Right lobe of liver (tissue), 6 donors: ENCODE results near the gene HTRA3. TPM values are rescaled to one million over a fixed set of nuclear protein-coding genes. Genes with fewer than 3 reads are reported as not detected.

Experiments
- ATAC-seq, 4 donors: fragments of 200-7000 bp; cut with Tn5 transposase; one replicate each; pipeline ENCODE4 v1.9.1; 2020; ENCODE audit warnings: mild to moderate bottlenecking in 4 of 4, moderate library complexity in 4 of 4
- DNase-seq, 3 donors: peaks; one replicate each; pipeline ENCODE4 v3.0.0-alpha.2; 2020
- H3K27ac ChIP-seq, 3 donors: fragments of 200-600 bp; one replicate each; pipeline ENCODE4 v1.8.0; 2022
- H3K27me3 ChIP-seq, 2 donors: fragments of 200-600 bp; one replicate each; pipeline ENCODE4 v1.8.0; 2022
- H3K36me3 ChIP-seq, 4 donors: fragments of 200-600 bp; sonication (generic) in 1 of 4; one replicate each; pipeline versions ENCODE4 v1.5.1 to v1.8.0; 2017 to 2022; ENCODE audit warnings: control low read depth in 1 of 4
- H3K4me1 ChIP-seq, 4 donors: fragments of 200-600 bp; sonication (generic) in 1 of 4; one replicate each; pipeline versions ENCODE4 v1.5.1 to v1.8.0; 2017 to 2022; ENCODE audit warnings: control low read depth in 1 of 4
- H3K4me3 ChIP-seq, 3 donors: fragments of 200-600 bp; one replicate each; pipeline ENCODE4 v1.8.0; 2022
- H3K9me3 ChIP-seq, 4 donors: fragments of 200-600 bp; sonication (generic) in 1 of 4; one replicate each; pipeline versions ENCODE4 v1.5.1 to v1.8.0; 2017 to 2022; ENCODE audit warnings: control low read depth in 1 of 4
- CTCF ChIP-seq, 4 donors: fragments of 200-600 bp in 3 of 4; fragments of 450-650 bp in 1 of 4; IDR thresholded peaks; one replicate each; pipeline versions ENCODE4 v1.5.1 to v1.8.0; 2016 to 2022; ENCODE audit warnings: antibody characterized with exemption in 4 of 4, mild to moderate bottlenecking in 2 of 4
- POLR2A ChIP-seq: fragments of 450-650 bp; IDR thresholded peaks from one replicate; pipeline ENCODE4 v1.6.1; 2017; ENCODE audit warnings: antibody characterized with exemption, mild to moderate bottlenecking
- WGBS: methylation state at CpG from one replicate; pipeline ENCODE4 v1.1.6; 2018; ENCODE audit warnings: low coverage, low lambda C conversion rate; ENCODE audit not compliant: insufficient coverage; ENCODE audit errors: missing lambda C conversion rate; 5-methylcytosine and 5-hydroxymethylcytosine counted together
- intact Hi-C, 2 donors: fragments of 100-400 bp; cut with DNase I; formaldehyde crosslinking; loops; one replicate each; pipeline versions ENCODE4 v1.11.2 to v1.14.1; 2022
- total RNA-seq, 6 experiments: library from RNA; depleted of rRNA in 2 of 6; stranded (reverse); fragments of >200 nt in 2 of 6; fragmentation: NEBNext Ultra II Directional in 3 of 6; extraction: Animal tissue kit (Norgen Biotek cat#: 25700) in 3 of 6; gene quantifications; one replicate each; pipeline versions ENCODE4 v1.1.0 to v1.2.4, GENCODE V29; 2016 to 2023
- donor health status: DM: no; HTN: yes; CAD: no.
- donor health status: DM: no; HTN: no; CAD: no.
- donor health status: DM: no; HTN: no; CAD: no.
- donor health status: DM: no; HTN: yes; CAD: no.
- donor health status: DM: no; HTN: yes; CAD: no.

The HTRA3 gene
- total RNA-seq, 6 experiments from 2014 or later = 0.32 to 1.6 (median 1.0) TPM

DNA sequence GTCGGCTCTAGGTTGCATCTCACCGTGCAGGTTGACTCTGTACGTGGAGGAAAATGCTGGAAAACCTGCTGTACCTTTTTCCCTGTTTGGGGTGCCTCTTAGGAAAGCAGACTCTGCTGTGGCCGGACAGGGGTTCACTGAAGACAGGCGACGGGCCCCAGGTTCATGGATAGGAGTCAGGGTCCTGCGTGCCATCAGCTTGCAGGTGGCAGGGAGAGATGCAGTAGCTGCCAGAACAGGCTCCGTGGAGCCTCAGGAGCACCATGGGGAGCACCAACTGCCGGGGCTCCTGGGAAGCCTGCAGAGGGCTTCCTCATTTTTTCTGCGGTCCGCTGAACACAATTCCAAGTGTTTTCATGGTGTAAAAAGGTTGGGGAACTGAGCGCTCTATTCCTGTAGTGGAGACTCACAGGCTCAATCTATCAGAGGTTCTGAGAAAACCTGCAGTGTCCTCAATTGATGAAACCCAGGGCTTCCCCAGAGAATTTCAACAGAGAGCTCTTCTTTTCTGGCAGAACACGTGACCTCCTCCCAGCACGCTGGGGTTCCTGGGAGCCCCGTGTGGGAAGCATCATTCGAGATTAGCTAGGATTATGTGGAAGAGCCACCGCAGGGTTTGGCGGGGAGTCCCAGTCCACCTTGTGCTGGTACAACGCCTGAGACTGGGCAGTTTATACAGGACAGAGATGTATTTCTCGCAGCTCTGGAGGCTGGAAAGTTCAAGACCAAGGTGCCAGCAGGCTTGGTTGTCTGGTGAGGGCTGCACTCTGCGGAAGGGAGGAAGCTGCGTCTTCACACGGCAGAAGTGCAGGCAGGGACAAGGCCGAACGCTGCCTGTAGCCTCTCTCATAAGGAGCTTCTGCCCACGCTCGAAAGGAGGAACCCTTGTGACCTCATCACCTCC, 1.6 kb downstream of the HTRA3 start:
- ATAC-seq = no peak
- Histone ChIP-seq H3K27ac (no peak overlapping the region), H3K4me1 (no peaks in the 10 kb centered on the region), H3K9me3 (no peaks in the 10 kb centered on the region), H3K36me3 (no peaks in the 10 kb centered on the region), H3K4me3 (no peak overlapping the region), H3K27me3 (no peaks in the 10 kb centered on the region)
- intact Hi-C loops = no loop called here
- 73% methylated on average over 5 of the region's 27 CpGs for WGBS
- no peak for TF ChIP-seq CTCF (IDR thresholded peaks at IDR 0.05)
- TF ChIP-seq POLR2A = no peak
- DNase-seq = no peak

DNA sequence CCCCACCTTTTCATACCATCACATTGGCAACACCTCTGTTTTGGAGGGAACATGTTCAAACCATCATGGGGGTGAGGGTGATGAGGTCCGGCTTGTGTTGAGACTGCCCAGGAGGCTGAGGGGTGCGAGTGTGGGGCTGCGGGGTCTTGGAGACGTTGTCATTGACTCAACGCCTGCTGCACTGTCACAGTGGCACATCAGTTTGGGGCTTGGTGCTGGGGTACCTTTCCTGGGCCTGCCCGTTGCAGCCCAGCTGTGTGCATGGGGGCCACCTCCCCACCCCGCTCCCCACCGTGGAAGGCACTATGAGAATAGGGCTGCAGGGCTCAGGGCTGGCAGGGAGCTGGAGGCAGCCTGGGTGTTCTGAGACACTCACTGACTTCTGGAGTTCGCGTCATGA, 2.3 kb downstream of the HTRA3 start:
- DNase-seq = no peak
- intact Hi-C loops = no loop called here
- H3K27ac ChIP-seq = no peak overlapping the region
- no CpG with 5 or more reads among the region's 10 CpGs for WGBS
- ATAC-seq = no peak
- H3K4me3 ChIP-seq = no peak overlapping the region
- TF ChIP-seq CTCF (IDR thresholded peaks at IDR 0.05) (no peak), POLR2A (no peak)
- no peaks in the 10 kb centered on the region for H3K36me3 ChIP-seq
- H3K27me3 ChIP-seq = no peaks in the 10 kb centered on the region
- no peaks in the 10 kb centered on the region for H3K4me1 ChIP-seq
- no peaks in the 10 kb centered on the region for H3K9me3 ChIP-seq

GRCh38 chr4:8272472-8273428, 3.2 kb downstream of the HTRA3 start:
- TF ChIP-seq POLR2A (no peak), CTCF (IDR thresholded peaks at IDR 0.05) (no peak)
- H3K4me3 ChIP-seq = no peak overlapping the region
- intact Hi-C loops = no loop called here
- no peaks in the 10 kb centered on the region for H3K9me3 ChIP-seq
- no peak overlapping the region for H3K27ac ChIP-seq
- 52% methylated on average over 8 of the region's 30 CpGs for WGBS
- ATAC-seq (peak; percentile 30 to 50 (median 36)), DNase-seq (no peak)
- H3K36me3 ChIP-seq = no peaks in the 10 kb centered on the region
- no peaks in the 10 kb centered on the region for H3K27me3 ChIP-seq
- H3K4me1 ChIP-seq = no peaks in the 10 kb centered on the region

GRCh38 chr4:8273450-8273849, 3.9 kb downstream of the HTRA3 start:
- no peak for ATAC-seq
- intact Hi-C loops = no loop called here
- 56% methylated on average over 5 of the region's 13 CpGs for WGBS
- Histone ChIP-seq H3K9me3 (no peaks in the 10 kb centered on the region), H3K27ac (no peak overlapping the region), H3K4me3 (no peak overlapping the region), H3K4me1 (no peaks in the 10 kb centered on the region), H3K27me3 (no peaks in the 10 kb centered on the region), H3K36me3 (no peaks in the 10 kb centered on the region)
- no peak for DNase-seq
- TF ChIP-seq POLR2A = no peak
- no peak for TF ChIP-seq CTCF (IDR thresholded peaks at IDR 0.05)
